HG03521 (cell line): ENCODE measurements around the gene SLC7A4.
"Not testable (repeated sequence)": the region's sequence is repeated elsewhere in the genome, so short reads cannot be mapped to it uniquely, and the experiment has no call there.

ENCODE experiments used
- ATAC-seq: cut with Tn5 transposase; IDR thresholded peaks from one replicate; pipeline ENCODE4 v1.9.1; 2021; ENCODE audit warnings: mild to moderate bottlenecking, moderate library complexity; ENCODE audit not compliant: unreplicated experiment

The SLC7A4 gene

GRCh38 chr22:21064917-21065864 is 32.8 kb upstream of the SLC7A4 start:
- no peak for ATAC-seq

GRCh38 chr22:21064425-21064824 is 32.1 kb upstream of the SLC7A4 start:
- ATAC-seq = not testable (repeated sequence)

DNA sequence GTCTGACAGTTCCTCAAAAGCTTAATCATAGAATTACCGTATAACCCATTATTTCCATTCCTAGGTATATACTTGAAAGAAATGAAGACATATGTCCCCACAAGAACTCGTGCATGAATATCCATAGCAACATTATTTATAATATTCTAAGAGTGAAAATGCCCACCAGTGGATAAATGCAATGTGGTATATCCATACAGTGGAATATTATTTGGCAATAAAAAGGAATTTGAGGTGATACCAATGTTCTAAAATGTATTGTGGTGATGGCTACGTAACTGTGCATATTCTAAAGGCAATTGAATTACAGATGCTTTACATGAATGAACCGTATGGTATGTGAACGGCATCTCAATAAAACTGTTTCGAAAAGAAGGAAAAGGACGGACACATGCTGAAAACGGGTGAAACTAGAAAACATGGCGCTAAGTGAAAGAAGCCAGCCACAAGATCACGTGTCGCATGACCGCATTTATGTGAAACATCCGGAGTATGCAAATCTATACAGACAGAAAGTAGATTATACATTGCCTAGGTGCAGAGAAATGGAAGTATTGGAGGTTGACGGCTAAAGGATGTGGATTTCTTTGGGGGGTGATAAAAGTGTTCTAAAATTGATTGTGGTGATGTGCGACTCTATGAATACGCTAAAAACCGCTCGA is 29.4 kb upstream of the SLC7A4 start:
- not testable (repeated sequence) for ATAC-seq

GRCh38 chr22:21060363-21060762 is 28.0 kb upstream of the SLC7A4 start:
- ATAC-seq = not testable (repeated sequence)

- ATAC-seq = no peak
Observed at GRCh38 chr22:21055880-21056319, 23.5 kb upstream of the SLC7A4 start.

- ATAC-seq = no peak
Observed at GRCh38 chr22:21055564-21055834, 23.1 kb upstream of the SLC7A4 start.

- no peak for ATAC-seq
Observed at GRCh38 chr22:21054714-21055563, 22.6 kb upstream of the SLC7A4 start.

DNA sequence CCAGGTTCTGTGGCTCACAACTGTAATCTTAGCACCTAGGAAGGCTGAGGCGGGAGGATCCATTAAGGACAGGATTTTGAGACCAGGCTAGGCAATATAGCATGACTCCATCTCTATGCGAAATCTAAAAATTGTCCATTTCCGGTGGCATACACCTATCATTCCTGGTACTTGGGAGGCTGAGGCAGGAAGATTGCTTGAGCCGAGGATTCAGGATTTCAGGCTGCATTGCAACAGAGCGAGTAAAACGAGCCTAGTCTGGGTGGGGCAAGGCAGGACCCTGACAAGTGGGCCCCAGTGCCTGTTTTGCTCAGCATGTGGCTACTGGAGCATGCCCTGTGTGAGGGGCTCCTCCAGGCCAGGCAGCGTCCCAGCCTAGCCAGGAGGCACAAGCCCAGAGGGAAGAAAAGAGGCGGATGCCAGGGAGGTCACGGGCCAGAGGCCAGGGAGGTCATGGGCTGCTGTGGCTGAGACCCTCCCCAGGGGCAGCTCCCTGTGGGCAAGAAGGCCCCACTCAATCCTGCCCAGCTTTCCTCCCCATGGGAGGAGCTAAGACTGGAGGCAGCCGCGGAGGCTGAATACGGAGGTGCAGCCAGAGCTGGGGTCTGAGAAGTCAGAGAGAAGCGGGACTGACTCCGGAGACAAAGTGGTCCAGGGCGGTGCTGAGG is 21.8 kb upstream of the SLC7A4 start:
- ATAC-seq = no peak

- ATAC-seq = no peak
Observed at GRCh38 chr22:21052715-21053459, 20.5 kb upstream of the SLC7A4 start.

DNA sequence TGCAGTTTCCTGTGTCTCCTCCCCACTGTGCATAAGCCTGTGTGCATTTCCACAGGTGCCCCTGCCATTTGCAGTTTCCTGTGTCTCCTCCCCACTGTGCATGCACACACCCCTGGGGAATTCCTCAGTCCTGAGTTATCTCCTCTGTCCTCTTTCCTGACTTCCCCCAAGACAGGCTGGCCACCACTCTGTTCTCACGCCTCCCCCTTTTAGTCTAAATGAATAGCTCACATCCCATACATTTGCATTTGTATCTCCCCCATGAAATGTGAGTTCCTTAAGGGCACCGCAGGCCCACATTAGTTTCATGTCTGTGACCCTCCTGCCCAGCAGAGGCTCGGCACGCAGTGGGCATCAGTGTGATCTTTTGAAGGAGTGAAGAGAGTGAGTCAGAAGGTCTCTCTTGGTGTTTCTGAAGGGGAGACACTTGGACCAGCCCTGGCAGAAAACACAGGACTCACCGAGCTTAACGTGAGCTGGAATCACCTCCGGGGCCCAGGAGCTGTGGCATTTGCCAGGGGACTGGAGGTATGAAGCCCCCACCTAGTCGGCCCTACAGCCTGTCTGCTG is 19.6 kb upstream of the SLC7A4 start:
- no peak for ATAC-seq

- no peak for ATAC-seq
Observed at GRCh38 chr22:21051145-21051830, 18.9 kb upstream of the SLC7A4 start.

DNA sequence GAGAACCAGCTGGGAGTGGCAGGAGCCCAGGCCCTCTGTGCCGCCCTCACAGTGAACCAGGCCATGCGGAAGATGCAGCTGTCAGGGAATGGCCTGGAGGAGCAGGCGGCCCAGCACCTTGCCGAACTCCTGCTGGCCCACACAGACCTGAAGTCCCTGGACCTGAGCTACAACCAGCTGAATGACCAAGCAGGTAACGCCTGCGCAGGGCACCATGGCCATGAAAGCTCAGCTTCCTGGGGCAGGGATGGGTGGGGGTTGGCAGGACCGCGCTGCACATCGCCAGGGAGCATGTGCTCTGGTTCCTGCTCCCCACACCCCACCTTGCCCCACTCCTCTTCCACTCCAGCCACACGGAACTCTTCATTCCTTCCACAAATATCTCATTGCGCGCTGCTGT is 16.6 kb upstream of the SLC7A4 start:
- ATAC-seq = not testable (repeated sequence)

DNA sequence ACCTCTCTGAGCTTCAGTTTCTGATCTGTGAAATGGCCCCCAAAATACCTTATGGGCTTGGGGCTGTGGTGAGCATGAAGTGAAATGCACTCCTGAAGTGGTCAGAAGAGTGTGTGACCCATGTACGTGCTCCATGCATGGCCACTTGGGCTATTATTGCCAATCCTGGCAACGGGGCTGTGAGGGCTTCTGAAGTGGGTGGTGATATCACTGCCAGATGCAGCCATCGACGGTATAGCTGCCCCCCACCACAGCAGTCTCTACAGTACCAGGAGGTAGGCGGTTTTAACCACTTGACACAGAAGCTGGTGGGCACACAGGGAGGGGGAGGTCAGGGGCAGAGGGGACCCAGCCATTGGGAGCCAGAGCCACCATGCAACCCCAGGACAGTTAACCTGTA is 16.1 kb upstream of the SLC7A4 start:
- not testable (repeated sequence) for ATAC-seq

DNA sequence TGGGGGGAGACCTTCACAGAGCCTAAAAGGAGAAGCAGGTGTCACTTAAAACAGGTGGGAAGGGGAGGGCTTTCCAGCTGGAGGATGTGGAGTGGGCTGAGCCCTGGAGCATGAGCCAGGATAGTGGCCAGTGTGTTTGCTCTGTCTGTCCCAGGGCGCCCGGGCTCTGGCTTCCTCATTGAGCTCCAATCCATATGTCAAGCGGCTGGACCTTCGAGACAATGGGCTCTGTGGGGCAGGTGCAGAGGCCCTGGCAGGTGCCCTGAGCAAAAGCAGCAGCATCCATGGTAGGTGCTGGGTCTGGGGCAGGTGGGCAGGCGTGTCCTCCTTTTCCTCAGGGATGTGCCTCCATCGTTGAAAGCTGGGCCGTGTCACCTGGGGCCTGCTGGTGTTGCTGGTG is 15.4 kb upstream of the SLC7A4 start:
- no peak for ATAC-seq

DNA sequence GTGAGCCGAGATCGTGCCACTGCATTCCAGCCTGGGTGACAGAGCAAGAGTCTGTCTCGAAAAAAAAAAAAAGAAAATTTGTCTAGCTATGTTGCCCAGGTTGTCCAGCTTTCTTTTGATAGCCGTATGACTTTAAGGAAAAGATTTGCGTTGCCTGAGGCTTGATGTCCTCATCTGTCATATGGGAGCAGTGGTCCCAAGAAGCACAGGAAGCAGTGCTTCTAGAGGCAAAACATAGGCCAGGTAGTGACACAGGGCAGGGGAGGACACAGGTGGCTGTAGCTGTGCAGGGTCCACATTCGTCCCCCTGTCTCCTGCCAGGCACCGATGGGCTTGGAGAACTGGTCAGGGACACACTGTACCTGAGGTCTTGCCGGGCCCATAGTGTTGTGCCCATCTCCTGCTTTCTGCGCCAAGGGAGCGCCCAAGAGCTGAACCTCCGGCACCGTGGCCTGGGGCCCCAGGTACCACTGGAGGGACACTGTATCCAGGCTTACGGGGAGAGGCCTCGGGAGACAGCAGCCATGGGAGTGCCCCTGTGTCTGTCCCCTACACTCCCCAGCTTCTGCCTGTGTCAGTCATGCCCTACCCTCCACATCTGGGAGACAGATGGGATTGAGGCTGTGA is 14.8 kb upstream of the SLC7A4 start:
- ATAC-seq = no peak

GRCh38 chr22:21045585-21046294 is 13.4 kb upstream of the SLC7A4 start, which contains the start of gene LRRC74B:
LRRC74B (plus strand) TSS chr22:21045946; CDS start chr22:21045987, 41 bp downstream.
- ATAC-seq = peak; percentile 89

DNA sequence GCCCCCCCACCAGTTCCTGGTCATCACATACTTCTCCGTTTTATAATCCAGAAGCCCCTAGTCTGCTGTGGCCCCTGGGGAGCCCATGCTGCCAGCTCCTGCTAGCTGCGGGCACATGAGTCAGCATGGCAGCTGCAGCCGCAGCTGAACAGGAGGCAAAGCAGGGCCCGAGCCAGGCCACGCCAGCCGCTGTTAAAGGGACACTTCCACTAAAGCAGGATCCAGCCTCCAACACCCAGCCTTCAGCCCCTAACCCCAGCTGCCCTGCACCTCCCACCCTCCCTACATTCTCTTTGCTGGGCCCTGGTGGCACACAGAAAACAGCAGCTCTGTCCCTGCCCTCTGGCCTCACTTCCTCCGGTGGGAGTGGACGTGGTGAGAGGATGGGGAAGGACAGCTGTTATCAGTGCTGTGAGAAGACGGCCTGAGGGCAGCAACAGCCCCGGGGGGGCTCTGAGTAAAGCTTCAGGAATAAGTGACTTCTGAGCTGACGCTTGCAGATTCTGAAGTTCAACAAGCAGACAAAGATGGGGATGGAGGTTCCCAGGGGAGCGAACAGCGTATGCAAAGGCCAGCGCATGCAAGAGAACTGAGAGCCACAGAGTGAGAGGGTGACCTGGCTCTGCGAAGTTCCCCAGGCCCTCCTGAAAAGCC is 12.7 kb upstream of the SLC7A4 start:
- ATAC-seq = no peak
